SK-N-MC (cell line): ENCODE data around the gene TAS2R31.
"Not testable (repeated sequence)": the region's sequence is repeated elsewhere in the genome, so short reads cannot be mapped to it uniquely, and the experiment has no call there.

ENCODE experiments used
- DNase-seq: peaks from one replicate; pipeline ENCODE4 v3.0.0-alpha.2; 2011; ENCODE audit warnings: low read depth, low spot score
- H3K27ac ChIP-seq: fragments of 200-600 bp; sonication (generic); 2 replicates; pipeline ENCODE4 v1.5.1; 2016; ENCODE audit warnings: mixed run types
- H3K36me3 ChIP-seq: fragments of 200-600 bp; sonication (generic); 2 replicates; pipeline ENCODE4 v1.6.1; 2017; ENCODE audit warnings: antibody characterized with exemption, low read length, mixed read lengths; ENCODE audit not compliant: insufficient read depth
- H3K4me3 ChIP-seq: fragments of 200-600 bp; sonication (generic); 2 replicates; pipeline ENCODE4 v1.5.1; 2016
- H3K9ac ChIP-seq: fragments of 200-600 bp; sonication (generic); 2 replicates; pipeline ENCODE4 v1.8.0; 2017; ENCODE audit warnings: mixed run types, mixed read lengths; ENCODE audit not compliant: insufficient read length
- H3K9me3 ChIP-seq: fragments of 200-600 bp; sonication (generic); 2 replicates; pipeline ENCODE4 v1.6.1; 2017; ENCODE audit warnings: low read depth, mild to moderate bottlenecking, antibody characterized with exemption, low read length, moderate library complexity, mixed read lengths
- EZH2 ChIP-seq: fragments of 200-600 bp; sonication (generic); IDR thresholded peaks from one replicate; pipeline ENCODE4 v1.6.1; 2017; ENCODE audit warnings: antibody characterized with exemption
- FOXP2 ChIP-seq: optimal IDR thresholded peaks from 2 replicates; pipeline ENCODE3; 2011; ENCODE audit warnings: mild to moderate bottlenecking, moderate library complexity; ENCODE audit not compliant: insufficient read depth; ENCODE audit errors: extremely low read length, control extremely low read depth
- POLR2AphosphoS5 ChIP-seq: IDR thresholded peaks from 2 replicates; pipeline ENCODE4 v1.6.1; 2012; ENCODE audit warnings: mild to moderate bottlenecking, low read depth, low read length, borderline replicate concordance

The TAS2R31 gene

GRCh38 chr12:11055306-11055705 is 24.1 kb upstream of the TAS2R31 start:
- TF ChIP-seq FOXP2 (no peak), EZH2 (no peak), POLR2AphosphoS5 (no peak)
- H3K27ac ChIP-seq = no peak overlapping the region

DNA sequence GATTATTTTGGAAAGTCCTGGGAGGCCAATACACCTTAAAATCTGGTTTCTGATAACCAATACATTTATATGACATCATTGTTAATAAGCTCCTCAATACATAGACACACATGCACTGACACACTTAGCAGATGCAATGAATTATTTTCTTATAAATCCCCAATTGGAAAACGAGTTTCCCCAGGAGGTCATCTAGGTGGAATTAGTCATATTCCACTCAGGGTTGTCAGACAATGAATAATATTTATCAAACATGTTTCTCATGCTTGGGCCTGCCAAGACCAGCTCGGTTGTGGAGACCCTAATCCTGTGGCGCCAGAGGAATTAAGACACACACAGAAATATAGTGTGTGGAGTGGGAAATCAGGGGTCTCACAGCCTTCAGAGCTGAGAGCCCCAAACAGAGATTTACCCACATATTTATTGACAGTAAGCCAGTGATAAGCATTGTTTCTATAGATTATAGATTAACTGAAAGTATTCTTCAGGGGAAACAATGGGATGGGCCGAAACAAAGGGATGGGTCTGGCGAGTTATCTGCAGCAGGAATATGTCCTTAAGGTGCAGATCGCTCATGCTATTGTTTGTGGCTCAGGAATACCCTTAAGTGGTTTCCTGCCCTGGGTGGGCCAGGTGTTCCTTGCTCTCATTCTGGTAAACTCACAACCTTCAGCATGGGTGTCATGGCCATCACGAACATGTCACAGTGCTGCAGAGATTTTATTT is 18.8 kb upstream of the TAS2R31 start:
- H3K27ac ChIP-seq, H3K9ac ChIP-seq, H3K9me3 ChIP-seq, DNase-seq, H3K4me3 ChIP-seq: not testable (repeated sequence)
- H3K36me3 ChIP-seq = peaks cover 26% of the 10 kb centered on the region

More at GRCh38 chr12:11055306-11055705, 24.1 kb upstream of the TAS2R31 start:
- Histone ChIP-seq H3K9me3 (0 out of 2 replicates have a peak, but pooled peaks cover 3% of the 10 kb centered on the region), H3K9ac (no peak overlapping the region), H3K36me3 (peaks cover 6% of the 10 kb centered on the region), H3K4me3 (no peak overlapping the region)
- DNase-seq = no peak

GRCh38 chr12:11041366-11041765 is 10.2 kb upstream of the TAS2R31 start:
- DNase-seq, H3K4me3 ChIP-seq, H3K9me3 ChIP-seq, H3K36me3 ChIP-seq, H3K27ac ChIP-seq, H3K9ac ChIP-seq: not testable (repeated sequence)

GRCh38 chr12:11040162-11040561 is 9.0 kb upstream of the TAS2R31 start:
- TF ChIP-seq POLR2AphosphoS5 = no peak
- Histone ChIP-seq H3K27ac (no peak overlapping the region), H3K4me3 (no peak overlapping the region), H3K9me3 (no peaks in the 10 kb centered on the region), H3K36me3 (no peaks in the 10 kb centered on the region), H3K9ac (no peak overlapping the region)
- DNase-seq = no peak

- no peaks in the 10 kb centered on the region for H3K36me3 ChIP-seq
- H3K9me3 ChIP-seq = no peaks in the 10 kb centered on the region
- no peak overlapping the region for H3K4me3 ChIP-seq
- DNase-seq = no peak
- no peak overlapping the region for H3K27ac ChIP-seq
- no peak for TF ChIP-seq EZH2
- no peak for TF ChIP-seq FOXP2
- TF ChIP-seq POLR2AphosphoS5 = no peak
- H3K9ac ChIP-seq = no peak overlapping the region
Measured at GRCh38 chr12:11039171-11039570, 8.0 kb upstream of the TAS2R31 start.

DNA sequence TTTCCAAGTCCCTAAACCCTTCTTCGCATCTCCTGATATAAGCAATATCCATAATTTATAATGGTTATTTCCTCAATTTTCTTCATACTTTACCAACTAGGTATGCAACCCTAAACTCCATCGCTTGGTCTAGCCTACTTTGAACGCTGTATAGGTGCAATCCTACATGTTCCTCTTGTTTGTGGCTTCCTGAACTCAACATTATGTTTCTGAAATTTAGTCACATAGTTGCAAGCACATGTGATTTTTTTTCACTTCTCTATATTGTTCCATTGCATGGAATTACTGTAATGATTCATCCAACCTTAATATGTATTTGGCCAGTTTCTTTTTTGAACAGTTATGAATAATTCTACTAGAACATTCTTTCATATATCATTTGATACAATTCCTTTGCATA is 2.8 kb upstream of the TAS2R31 start:
- DNase-seq, H3K4me3 ChIP-seq, H3K9ac ChIP-seq, H3K9me3 ChIP-seq, H3K36me3 ChIP-seq, H3K27ac ChIP-seq: not testable (repeated sequence)

GRCh38 chr12:11026118-11026517 is 5.1 kb downstream of the TAS2R31 start:
- 0 out of 2 replicates have a peak, but pooled peaks cover 5% of the 10 kb centered on the region for H3K9me3 ChIP-seq
- TF ChIP-seq FOXP2 = no peak
- peaks cover 27% of the 10 kb centered on the region for H3K36me3 ChIP-seq
- no peak overlapping the region for H3K27ac ChIP-seq
- H3K9ac ChIP-seq = no peak overlapping the region
- H3K4me3 ChIP-seq = no peak overlapping the region
- DNase-seq = no peak

DNA sequence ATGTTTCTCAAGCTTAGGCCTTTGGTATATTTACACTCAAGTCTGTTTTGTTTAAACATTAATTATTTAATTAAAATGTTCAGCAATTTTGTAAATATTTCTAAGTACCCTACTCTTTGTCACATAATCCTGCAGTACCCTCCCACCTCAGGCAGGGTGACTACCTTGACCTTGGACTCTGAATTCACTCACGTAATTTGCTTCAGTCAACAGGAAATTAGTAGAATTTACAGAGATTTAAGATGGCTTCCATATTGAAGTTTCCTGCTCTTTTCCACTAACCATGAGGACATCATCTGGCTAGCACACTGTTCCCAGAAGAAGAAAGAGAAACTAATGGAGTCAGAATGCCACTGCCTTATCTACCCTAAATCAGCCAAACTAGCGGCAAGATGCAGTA is 7.8 kb downstream of the TAS2R31 start:
- H3K36me3 ChIP-seq = peaks cover 22% of the 10 kb centered on the region
- TF ChIP-seq POLR2AphosphoS5 (no peak), FOXP2 (no peak), EZH2 (no peak)
- H3K9ac ChIP-seq = no peak overlapping the region
- no peak overlapping the region for H3K4me3 ChIP-seq
- H3K27ac ChIP-seq = no peak overlapping the region
- H3K9me3 ChIP-seq = 0 out of 2 replicates have a peak, but pooled peaks cover 5% of the 10 kb centered on the region
- no peak for DNase-seq

DNA sequence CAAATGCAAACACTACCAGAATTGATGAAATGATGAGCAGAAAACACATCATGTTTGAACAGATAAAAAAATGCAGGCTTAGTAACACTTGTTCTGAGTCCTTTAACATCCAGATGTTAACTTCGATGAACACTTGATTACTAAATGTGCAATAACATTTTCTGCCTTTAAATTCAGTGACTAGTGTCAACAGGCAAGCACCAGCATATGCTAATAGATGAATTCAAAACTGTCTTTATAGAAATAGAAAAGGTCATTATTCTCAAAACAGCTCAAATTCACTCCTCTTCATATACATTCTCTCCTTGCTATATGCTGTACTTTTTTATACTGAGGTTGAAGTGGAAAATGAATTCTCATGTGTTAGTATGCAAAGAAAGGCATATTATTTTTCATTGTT is 8.7 kb downstream of the TAS2R31 start, which contains the start of gene TAS2R19:
TSS of gene TAS2R19 (minus strand) at position 101 of the 400 bp plus-strand sequence. CDS start at position 52, 49 bp downstream.
- Histone ChIP-seq H3K9me3 (0 out of 2 replicates have a peak, but pooled peaks cover 5% of the 10 kb centered on the region), H3K4me3 (no peak within 1 kb of the TSS), H3K36me3 (peaks cover 13% of the 10 kb centered on the region), H3K9ac (no peak within 1 kb of the TSS), H3K27ac (no peak within 1 kb of the TSS)
- DNase-seq = no peak
- TF ChIP-seq EZH2 (no peak), FOXP2 (no peak), POLR2AphosphoS5 (no peak)
